GM19099 (cell line): ENCODE measurements around the gene KLF1.

Experiments
- POLR2A ChIP-seq: IDR thresholded peaks from 3 replicates; pipeline ENCODE4 v1.6.1; 2011; ENCODE audit warnings: low read depth; ENCODE audit not compliant: insufficient read length; ENCODE audit errors: extremely low read depth

Gene KLF1

GRCh38 chr19:12864143-12864542 lies 22.9 kb downstream of the KLF1 start:
- TF ChIP-seq POLR2A: no peak

- TF ChIP-seq POLR2A: no peak
Observed at GRCh38 chr19:12859546-12859945, 27.5 kb downstream of the KLF1 start.

- TF ChIP-seq POLR2A: no peak
Observed at GRCh38 chr19:12858041-12858928, 28.7 kb downstream of the KLF1 start.

- no peak for TF ChIP-seq POLR2A
Observed at GRCh38 chr19:12856653-12857052, 30.3 kb downstream of the KLF1 start.

- no peak for TF ChIP-seq POLR2A
Observed at GRCh38 chr19:12847159-12848139, 39.6 kb downstream of the KLF1 start.

GRCh38 chr19:12843999-12844732 lies 42.8 kb downstream of the KLF1 start:
- TF ChIP-seq POLR2A: no peak

GRCh38 chr19:12843328-12843727 lies 43.7 kb downstream of the KLF1 start:
- TF ChIP-seq POLR2A: no peak

- TF ChIP-seq POLR2A: no peak
Observed at GRCh38 chr19:12842511-12842910, 44.5 kb downstream of the KLF1 start.

- no peak for TF ChIP-seq POLR2A
Observed at GRCh38 chr19:12841094-12841493, 45.9 kb downstream of the KLF1 start.

GRCh38 chr19:12840091-12841079 lies 46.6 kb downstream of the KLF1 start:
- TF ChIP-seq POLR2A: no peak

- no peak for TF ChIP-seq POLR2A
Observed at GRCh38 chr19:12838886-12839756, 47.9 kb downstream of the KLF1 start.

GRCh38 chr19:12838182-12838885 lies 48.7 kb downstream of the KLF1 start, which contains the start of gene MAST1:
Gene MAST1, plus strand, starts transcription at chr19:12838515. Its CDS starts 58 bp downstream, at chr19:12838573.
- no peak for TF ChIP-seq POLR2A

- TF ChIP-seq POLR2A: no peak
Observed at GRCh38 chr19:12837225-12837624, 49.8 kb downstream of the KLF1 start.

GRCh38 chr19:12836529-12836863 lies 50.5 kb downstream of the KLF1 start:
- no peak for TF ChIP-seq POLR2A
